Right lung (tissue), 5 donors: ENCODE measurements around the gene RPL39L. TPM values are rescaled to one million over a fixed set of nuclear protein-coding genes. Genes with fewer than 3 reads are reported as not detected.
"Not testable (repeated sequence)": the region's sequence is repeated elsewhere in the genome, so short reads cannot be mapped to it uniquely, and the experiment has no call there.

Experiments used
- DNase-seq, 2 donors: peaks; one replicate each; pipeline ENCODE4 v3.0.0-alpha.2; 2013
- polyA plus RNA-seq, 5 donors: library from polyadenylated mRNA; unstranded; fragments of 120-200 nt; gene quantifications; one replicate each; pipeline versions ENCODE4 v1.2.1 to v1.2.3, GENCODE V29; 2013; ENCODE audit warnings: inconsistent platforms in 1 of 5, low replicate concordance in 1 of 5; ENCODE audit not compliant: insufficient read length in 5 of 5, insufficient read depth in 1 of 5

Gene RPL39L
- polyA plus RNA-seq, 5 donors: 12.8 to 17.7 (median 16.7) TPM

GRCh38 chr3:187145149-187145895, 6.0 kb upstream of the RPL39L start:
- DNase-seq: no peak

- no peak for DNase-seq
These were observed 578 bp upstream of the RPL39L start for GRCh38 chr3:187139895-187140253.

- DNase-seq: no peak
These were observed 2.4 kb downstream of the RPL39L start for GRCh38 chr3:187136936-187137335.

- DNase-seq: no peak
These were observed 3.0 kb downstream of the RPL39L start for GRCh38 chr3:187136337-187136736.

GRCh38 chr3:187135172-187135690, 4.1 kb downstream of the RPL39L start:
- not testable (repeated sequence) for DNase-seq

GRCh38 chr3:187133181-187133580, 6.1 kb downstream of the RPL39L start:
- not testable (repeated sequence) for DNase-seq

GRCh38 chr3:187132666-187133065, 6.6 kb downstream of the RPL39L start:
- no peak for DNase-seq

GRCh38 chr3:187131981-187132380, 7.3 kb downstream of the RPL39L start:
- no peak for DNase-seq

GRCh38 chr3:187130346-187131066, 8.8 kb downstream of the RPL39L start:
- DNase-seq: no peak

GRCh38 chr3:187125319-187126031, 13.8 kb downstream of the RPL39L start:
- DNase-seq: no peak

GRCh38 chr3:187122261-187122660, 17.0 kb downstream of the RPL39L start:
- DNase-seq: no peak

- no peak for DNase-seq
These were observed 19.0 kb downstream of the RPL39L start for GRCh38 chr3:187120326-187120725.

GRCh38 chr3:187114511-187114910, 24.8 kb downstream of the RPL39L start:
- DNase-seq: no peak

- DNase-seq: no peak
These were observed 26.1 kb downstream of the RPL39L start for GRCh38 chr3:187112934-187113793.

GRCh38 chr3:187110156-187110555, 29.1 kb downstream of the RPL39L start:
- no peak for DNase-seq

- DNase-seq: no peak
These were observed 31.3 kb downstream of the RPL39L start for GRCh38 chr3:187107989-187108388.

- DNase-seq: no peak
These were observed 33.6 kb downstream of the RPL39L start for GRCh38 chr3:187105700-187106099.

GRCh38 chr3:187104933-187105332, 34.4 kb downstream of the RPL39L start:
- no peak for DNase-seq

- DNase-seq: no peak
These were observed 35.0 kb downstream of the RPL39L start for GRCh38 chr3:187104342-187104741.

- DNase-seq: no peak
These were observed 36.0 kb downstream of the RPL39L start for GRCh38 chr3:187103251-187103650.

- no peak for DNase-seq
These were observed 37.1 kb downstream of the RPL39L start for GRCh38 chr3:187102073-187102634.
